ENCODE results near the gene DST. TPM values are rescaled to one million over a fixed set of nuclear protein-coding genes. Genes with fewer than 3 reads are reported as not detected.

The DST gene
- total RNA-seq, 1 donor from 2014 or later = 259 TPM

- Histone ChIP-seq H3K4me3 (no peak overlapping the region), H3K9me3 (ENCODE audit: low read depth) (no peaks in the 10 kb centered on the region), H3K27me3 (no peaks in the 10 kb centered on the region), H3F3A (ENCODE audit: low read depth) (peaks cover 13% of the 10 kb centered on the region), H4K20me1 (ENCODE audit: low read depth) (peaks cover 64% of the 10 kb centered on the region), H3K79me2 (ENCODE audit: low read depth) (peaks cover 24% of the 10 kb centered on the region), H2AFZ (replicated peaks) (no peak overlapping the region), H3K27ac (no peak overlapping the region), H3K4me2 (no peak overlapping the region), H3K36me3 (no peaks in the 10 kb centered on the region), H3K9ac (no peak overlapping the region), H3K4me1 (peaks cover 6% of the 10 kb centered on the region)
- no peak for DNase-seq (ENCODE audit: low spot score)
- H3K9me3 Mint-ChIP-seq = no peaks in the 10 kb centered on the region
- TF ChIP-seq CTCF (IDR thresholded peaks at IDR 0.05) (no peak), EZH2 (IDR thresholded peaks at IDR 0.05) (no peak), EZH2phosphoT487 (IDR thresholded peaks at IDR 0.05) (no peak)
- H3K27me3 Mint-ChIP-seq (ENCODE audit: insufficient read depth, low read depth) = no peaks in the 10 kb centered on the region
- peaks cover 8% of the 10 kb centered on the region for H3K36me3 Mint-ChIP-seq
- H3K4me1 Mint-ChIP-seq = peaks cover 10% of the 10 kb centered on the region
- H3K4me3 Mint-ChIP-seq = no peak overlapping the region
- no peak overlapping the region for H3K27ac Mint-ChIP-seq
Observed at GRCh38 chr6:56690519-56691285, 48.0 kb upstream of the DST start.

- Histone ChIP-seq H3K79me2 (ENCODE audit: low read depth) (peaks cover 30% of the 10 kb centered on the region), H3K36me3 (no peaks in the 10 kb centered on the region), H3F3A (ENCODE audit: low read depth) (peaks cover 13% of the 10 kb centered on the region), H3K27me3 (no peaks in the 10 kb centered on the region), H3K9ac (no peak overlapping the region), H3K4me3 (no peak overlapping the region), H2AFZ (replicated peaks) (no peak overlapping the region), H3K9me3 (ENCODE audit: low read depth) (no peaks in the 10 kb centered on the region), H3K27ac (no peak overlapping the region), H4K20me1 (ENCODE audit: low read depth) (peaks cover 67% of the 10 kb centered on the region), H3K4me2 (no peak overlapping the region), H3K4me1 (peaks cover 6% of the 10 kb centered on the region)
- Mint-ChIP-seq H3K36me3 (peaks cover 3% of the 10 kb centered on the region), H3K4me1 (peaks cover 10% of the 10 kb centered on the region), H3K9me3 (no peaks in the 10 kb centered on the region), H3K4me3 (no peak overlapping the region), H3K27ac (no peak overlapping the region), H3K27me3 (ENCODE audit: insufficient read depth, low read depth) (no peaks in the 10 kb centered on the region)
- TF ChIP-seq EZH2 (IDR thresholded peaks at IDR 0.05) = no peak
- no peak for DNase-seq (ENCODE audit: low spot score)
Observed at GRCh38 chr6:56689663-56690062, 47.0 kb upstream of the DST start.

- H3K27me3 Mint-ChIP-seq (ENCODE audit: insufficient read depth, low read depth) = no peaks in the 10 kb centered on the region
Observed at GRCh38 chr6:56689114-56689513, 46.4 kb upstream of the DST start.

More at GRCh38 chr6:56689114-56689513, 46.4 kb upstream of the DST start:
- no peak overlapping the region for H3K27ac Mint-ChIP-seq
- Histone ChIP-seq H3K79me2 (ENCODE audit: low read depth) (peaks cover 35% of the 10 kb centered on the region), H2AFZ (replicated peaks) (no peak overlapping the region), H3K36me3 (no peaks in the 10 kb centered on the region), H3K4me2 (no peak overlapping the region), H3K4me1 (peaks cover 6% of the 10 kb centered on the region), H4K20me1 (ENCODE audit: low read depth) (peaks cover 65% of the 10 kb centered on the region), H3K27me3 (no peaks in the 10 kb centered on the region), H3K4me3 (no peak overlapping the region), H3K9ac (no peak overlapping the region), H3F3A (ENCODE audit: low read depth) (peaks cover 10% of the 10 kb centered on the region), H3K9me3 (ENCODE audit: low read depth) (no peaks in the 10 kb centered on the region), H3K27ac (no peak overlapping the region)
- H3K4me1 Mint-ChIP-seq = peaks cover 10% of the 10 kb centered on the region
- TF ChIP-seq EZH2 (IDR thresholded peaks at IDR 0.05) (no peak), CTCF (IDR thresholded peaks at IDR 0.05) (no peak), EZH2phosphoT487 (IDR thresholded peaks at IDR 0.05) (no peak)
- DNase-seq (ENCODE audit: low spot score) = no peak
- peaks cover 3% of the 10 kb centered on the region for H3K36me3 Mint-ChIP-seq
- no peak overlapping the region for H3K4me3 Mint-ChIP-seq
- no peaks in the 10 kb centered on the region for H3K9me3 Mint-ChIP-seq
